ENCODE results near the gene CCND3. TPM values are rescaled to one million over a fixed set of nuclear protein-coding genes. Genes with fewer than 3 reads are reported as not detected.

Gene CCND3
- 207 and 217 TPM in 2 replicates for total RNA-seq

- Mint-ChIP-seq H3K27me3 (ENCODE audit: low read depth) (no peaks in the 10 kb centered on the region), H3K36me3 (ENCODE audit: low read depth) (peaks cover 40% of the 10 kb centered on the region), H3K4me1 (ENCODE audit: low read depth) (peaks cover 44% of the 10 kb centered on the region), H3K9me3 (no peaks in the 10 kb centered on the region), H3K27ac (peak within 1 kb of the TSS; percentile 87), H3K4me3 (ENCODE audit: low read depth) (peak within 1 kb of the TSS; percentile 93)
- intact Hi-C loops (cut with micrococcal nuclease): loop anchor here (1.0 to 2.0 kb wide), 2 partner anchors 20 to 69 kb away; partner anchors contain the start of genes BYSL and MED20
- peak; percentile 87 for DNase-seq (ENCODE audit: low spot score)
Observed at GRCh38 chr6:41941280-41942066, at the start of gene CCND3. CCND3 (minus strand) TSS chr6:41941808; CDS start chr6:41941649, 159 bp downstream.

DNA sequence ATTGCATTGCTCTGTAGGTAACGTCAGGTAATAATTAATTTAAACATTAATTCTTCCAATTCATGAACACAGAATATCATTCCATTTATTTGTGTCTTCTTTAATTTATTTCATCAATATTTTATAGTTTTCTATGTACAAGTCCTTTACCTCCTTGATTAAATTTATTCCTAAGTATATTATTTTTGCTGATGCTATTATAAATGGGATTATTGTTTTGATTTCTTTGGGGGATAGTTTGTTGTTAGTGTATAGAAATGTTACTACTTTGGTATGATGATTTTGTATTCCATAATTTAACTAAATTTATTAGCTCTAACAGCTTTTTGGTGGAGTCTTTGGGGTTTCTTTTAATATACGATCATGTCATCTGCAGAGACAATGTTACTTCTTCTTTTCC is 44.7 kb upstream of the CCND3 start:
- Mint-ChIP-seq H3K36me3 (ENCODE audit: low read depth) (peaks cover 6% of the 10 kb centered on the region), H3K9me3 (no peaks in the 10 kb centered on the region), H3K27me3 (ENCODE audit: low read depth) (no peaks in the 10 kb centered on the region), H3K4me3 (ENCODE audit: low read depth) (no peak overlapping the region), H3K4me1 (ENCODE audit: low read depth) (peaks cover 3% of the 10 kb centered on the region), H3K27ac (no peak overlapping the region)
- intact Hi-C loops (cut with micrococcal nuclease): no loop called here
- DNase-seq (ENCODE audit: low spot score): no peak

DNA sequence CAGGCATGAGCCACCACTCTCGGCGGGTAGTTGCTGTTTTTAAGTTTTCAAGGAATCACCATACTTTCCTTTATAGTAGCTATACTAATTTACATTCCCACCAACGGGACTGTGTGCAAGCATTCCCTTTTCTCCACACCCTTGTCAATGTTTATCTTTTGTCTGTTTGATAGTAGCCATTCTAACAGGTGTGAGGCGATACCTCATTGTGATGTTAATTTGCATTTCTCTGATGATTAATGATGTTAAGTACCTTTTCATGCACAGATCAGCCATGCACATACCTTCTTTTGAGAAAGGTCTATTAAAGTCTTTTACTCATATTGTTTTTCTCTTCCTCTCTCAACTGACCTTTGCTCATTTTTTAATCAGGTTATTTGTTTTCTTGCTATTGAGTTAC is 43.0 kb upstream of the CCND3 start:
- Mint-ChIP-seq H3K4me1 (ENCODE audit: low read depth) (peaks cover 11% of the 10 kb centered on the region), H3K4me3 (ENCODE audit: low read depth) (no peak overlapping the region), H3K27ac (no peak overlapping the region), H3K9me3 (peaks cover 4% of the 10 kb centered on the region), H3K36me3 (ENCODE audit: low read depth) (peaks cover 7% of the 10 kb centered on the region), H3K27me3 (ENCODE audit: low read depth) (no peaks in the 10 kb centered on the region)
- no peak for DNase-seq (ENCODE audit: low spot score)
- intact Hi-C loops (cut with micrococcal nuclease): no loop called here

GRCh38 chr6:41976794-41977484 is 35.3 kb upstream of the CCND3 start:
- H3K36me3 Mint-ChIP-seq (ENCODE audit: low read depth): peaks cover 8% of the 10 kb centered on the region
- H3K4me3 Mint-ChIP-seq (ENCODE audit: low read depth): no peak overlapping the region
- peaks cover 33% of the 10 kb centered on the region for H3K4me1 Mint-ChIP-seq (ENCODE audit: low read depth)
- intact Hi-C loops (cut with micrococcal nuclease): loop anchor here (1.0 to 2.0 kb wide), 2 partner anchors 19 to 62 kb away; no protein-coding TSS in a partner anchor
- peaks cover 4% of the 10 kb centered on the region for H3K9me3 Mint-ChIP-seq
- H3K27me3 Mint-ChIP-seq (ENCODE audit: low read depth): no peaks in the 10 kb centered on the region
- no peak for DNase-seq (ENCODE audit: low spot score)
- peak overlapping the region; percentile 79 for H3K27ac Mint-ChIP-seq

GRCh38 chr6:41975276-41975675 is 33.7 kb upstream of the CCND3 start:
- no peak overlapping the region for H3K4me3 Mint-ChIP-seq (ENCODE audit: low read depth)
- peaks cover 8% of the 10 kb centered on the region for H3K36me3 Mint-ChIP-seq (ENCODE audit: low read depth)
- H3K27me3 Mint-ChIP-seq (ENCODE audit: low read depth): no peaks in the 10 kb centered on the region
- H3K9me3 Mint-ChIP-seq: no peaks in the 10 kb centered on the region
- no peak for DNase-seq (ENCODE audit: low spot score)
- H3K27ac Mint-ChIP-seq: peak overlapping the region; percentile 79
- intact Hi-C loops (cut with micrococcal nuclease): no loop called here
- peaks cover 40% of the 10 kb centered on the region for H3K4me1 Mint-ChIP-seq (ENCODE audit: low read depth)

GRCh38 chr6:41974281-41974825 is 32.7 kb upstream of the CCND3 start:
- no peaks in the 10 kb centered on the region for H3K27me3 Mint-ChIP-seq (ENCODE audit: low read depth)
- H3K4me1 Mint-ChIP-seq (ENCODE audit: low read depth): peaks cover 35% of the 10 kb centered on the region
- H3K9me3 Mint-ChIP-seq: no peaks in the 10 kb centered on the region
- H3K4me3 Mint-ChIP-seq (ENCODE audit: low read depth): no peak overlapping the region
- peaks cover 8% of the 10 kb centered on the region for H3K36me3 Mint-ChIP-seq (ENCODE audit: low read depth)
- DNase-seq (ENCODE audit: low spot score): no peak
- intact Hi-C loops (cut with micrococcal nuclease): loop anchor here (5.0 kb wide), 1 partner anchor 38 kb away; no protein-coding TSS in a partner anchor
- H3K27ac Mint-ChIP-seq: no peak overlapping the region

GRCh38 chr6:41972826-41973225 is 31.2 kb upstream of the CCND3 start:
- Mint-ChIP-seq H3K9me3 (no peaks in the 10 kb centered on the region), H3K4me3 (ENCODE audit: low read depth) (no peak overlapping the region), H3K27ac (no peak overlapping the region), H3K4me1 (ENCODE audit: low read depth) (peaks cover 36% of the 10 kb centered on the region), H3K36me3 (ENCODE audit: low read depth) (peaks cover 8% of the 10 kb centered on the region), H3K27me3 (ENCODE audit: low read depth) (no peaks in the 10 kb centered on the region)
- intact Hi-C loops (cut with micrococcal nuclease): loop anchor here (5.0 kb wide), 1 partner anchor 39 kb away; no protein-coding TSS in a partner anchor
- no peak for DNase-seq (ENCODE audit: low spot score)

GRCh38 chr6:41970436-41970846 is 28.8 kb upstream of the CCND3 start:
- peaks cover 29% of the 10 kb centered on the region for H3K4me1 Mint-ChIP-seq (ENCODE audit: low read depth)
- peaks cover 5% of the 10 kb centered on the region for H3K36me3 Mint-ChIP-seq (ENCODE audit: low read depth)
- peak overlapping the region; percentile 14 for H3K4me3 Mint-ChIP-seq (ENCODE audit: low read depth)
- H3K9me3 Mint-ChIP-seq: no peaks in the 10 kb centered on the region
- no peak for DNase-seq (ENCODE audit: low spot score)
- peak overlapping the region; percentile 93 for H3K27ac Mint-ChIP-seq
- intact Hi-C loops (cut with micrococcal nuclease): loop anchor here (1.0 to 5.0 kb wide), 3 partner anchors 12 to 42 kb away; no protein-coding TSS in a partner anchor
- no peaks in the 10 kb centered on the region for H3K27me3 Mint-ChIP-seq (ENCODE audit: low read depth)

GRCh38 chr6:41967312-41968287 is 26.0 kb upstream of the CCND3 start:
- intact Hi-C loops (cut with micrococcal nuclease): no loop called here
- H3K36me3 Mint-ChIP-seq (ENCODE audit: low read depth): peaks cover 4% of the 10 kb centered on the region
- peak overlapping the region; percentile 40 for H3K27ac Mint-ChIP-seq
- H3K4me1 Mint-ChIP-seq (ENCODE audit: low read depth): peaks cover 41% of the 10 kb centered on the region
- no peaks in the 10 kb centered on the region for H3K9me3 Mint-ChIP-seq
- no peak for DNase-seq (ENCODE audit: low spot score)
- no peaks in the 10 kb centered on the region for H3K27me3 Mint-ChIP-seq (ENCODE audit: low read depth)
- no peak overlapping the region for H3K4me3 Mint-ChIP-seq (ENCODE audit: low read depth)

- Mint-ChIP-seq H3K36me3 (ENCODE audit: low read depth) (peaks cover 5% of the 10 kb centered on the region), H3K27ac (no peak overlapping the region), H3K4me1 (ENCODE audit: low read depth) (peaks cover 40% of the 10 kb centered on the region), H3K9me3 (no peaks in the 10 kb centered on the region), H3K27me3 (ENCODE audit: low read depth) (no peaks in the 10 kb centered on the region), H3K4me3 (ENCODE audit: low read depth) (no peak overlapping the region)
- DNase-seq (ENCODE audit: low spot score): no peak
- intact Hi-C loops (cut with micrococcal nuclease): no loop called here
Observed at GRCh38 chr6:41966961-41967311, 25.3 kb upstream of the CCND3 start.

DNA sequence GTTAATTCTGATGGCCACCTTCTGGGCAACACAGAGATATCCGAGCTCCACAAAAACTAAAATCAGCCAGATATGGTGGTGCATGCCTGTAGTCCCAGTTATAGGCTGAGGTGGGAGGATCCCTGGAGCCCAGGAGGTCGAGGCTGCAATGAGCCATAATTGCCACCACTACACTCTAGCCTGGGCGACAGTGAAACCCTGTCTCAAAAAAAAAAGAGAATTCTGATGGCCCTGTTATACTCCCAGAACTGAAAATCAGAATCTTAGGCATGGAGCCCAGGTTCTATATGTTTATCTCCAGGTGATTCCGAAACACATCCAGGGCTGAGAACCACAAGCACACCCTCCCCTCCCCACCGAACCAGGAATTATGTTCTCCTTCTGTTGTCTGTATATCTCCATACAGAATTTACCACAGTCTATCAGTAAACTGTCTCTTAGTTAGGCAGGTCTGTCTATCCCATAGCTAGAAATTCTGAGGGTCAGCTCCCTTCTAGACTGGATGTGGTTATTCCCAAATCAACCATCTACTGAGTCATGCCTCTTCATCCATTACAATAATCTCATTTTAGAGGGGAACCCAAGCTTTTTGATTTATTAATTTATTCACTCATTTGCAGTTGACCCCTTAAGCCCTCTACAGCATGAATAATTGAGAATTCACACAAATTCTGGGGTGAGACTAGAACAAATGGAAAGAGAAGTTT is 24.8 kb upstream of the CCND3 start:
- Mint-ChIP-seq H3K36me3 (ENCODE audit: low read depth) (peaks cover 11% of the 10 kb centered on the region), H3K27me3 (ENCODE audit: low read depth) (no peaks in the 10 kb centered on the region), H3K27ac (no peak overlapping the region), H3K4me3 (ENCODE audit: low read depth) (no peak overlapping the region), H3K4me1 (ENCODE audit: low read depth) (peaks cover 46% of the 10 kb centered on the region), H3K9me3 (no peaks in the 10 kb centered on the region)
- DNase-seq (ENCODE audit: low spot score): no peak
- intact Hi-C loops (cut with micrococcal nuclease): no loop called here

All from activated T-helper 2 cell treated with anti-CD3 and anti-CD28 coated beads, Interferon-gamma antibody, Interleukin-2, Interleukin-4, amounts not matched to agents 10 μg/mL and 5 μg/mL and 100 μg/mL, durations not matched to agents 14 hours and 24 hours and 36 hours (primary cell).